Endothelial cell of umbilical vein (primary cell): Measurements from ENCODE around the gene BABAM2.

Source experiments
- CTCF ChIP-seq, 2 donors: IDR thresholded peaks; 1 replicate in 1 of 2; 2 replicates in 1 of 2; pipeline ENCODE4 v1.5.1; 2011; ENCODE audit warnings: low read length in 2 of 2, mild to moderate bottlenecking in 2 of 2, moderate library complexity in 2 of 2, control low read depth in 1 of 2, inconsistent platforms in 1 of 2, low read depth in 1 of 2; ENCODE audit not compliant: insufficient read depth in 1 of 2; ENCODE audit errors: extremely low read depth in 1 of 2
- EZH2 ChIP-seq: IDR thresholded peaks from 2 replicates; pipeline ENCODE4 v1.6.1; 2012; ENCODE audit warnings: borderline replicate concordance, low read depth, mild to moderate bottlenecking, moderate library complexity, low read length, inconsistent platforms; ENCODE audit not compliant: severe bottlenecking
- FOS ChIP-seq: IDR thresholded peaks from 2 replicates; pipeline ENCODE4 v1.6.1; 2011; ENCODE audit warnings: mild to moderate bottlenecking, low read length, moderate library complexity, borderline replicate concordance; ENCODE audit not compliant: insufficient read depth
- JUN ChIP-seq: IDR thresholded peaks from 2 replicates; pipeline ENCODE4 v1.6.1; 2011; ENCODE audit warnings: borderline replicate concordance, low read depth; ENCODE audit not compliant: insufficient read length, insufficient read depth
- POLR2A ChIP-seq: IDR thresholded peaks from 2 replicates; pipeline ENCODE4 v1.6.1; 2012; ENCODE audit warnings: low read depth, mild to moderate bottlenecking, control low read depth, low read length
- POLR2AphosphoS5 ChIP-seq: IDR thresholded peaks from 2 replicates; pipeline ENCODE4 v1.6.1; 2012; ENCODE audit warnings: low read depth, mild to moderate bottlenecking, control low read depth, low read length, moderate library complexity; ENCODE audit not compliant: insufficient read depth

DNA sequence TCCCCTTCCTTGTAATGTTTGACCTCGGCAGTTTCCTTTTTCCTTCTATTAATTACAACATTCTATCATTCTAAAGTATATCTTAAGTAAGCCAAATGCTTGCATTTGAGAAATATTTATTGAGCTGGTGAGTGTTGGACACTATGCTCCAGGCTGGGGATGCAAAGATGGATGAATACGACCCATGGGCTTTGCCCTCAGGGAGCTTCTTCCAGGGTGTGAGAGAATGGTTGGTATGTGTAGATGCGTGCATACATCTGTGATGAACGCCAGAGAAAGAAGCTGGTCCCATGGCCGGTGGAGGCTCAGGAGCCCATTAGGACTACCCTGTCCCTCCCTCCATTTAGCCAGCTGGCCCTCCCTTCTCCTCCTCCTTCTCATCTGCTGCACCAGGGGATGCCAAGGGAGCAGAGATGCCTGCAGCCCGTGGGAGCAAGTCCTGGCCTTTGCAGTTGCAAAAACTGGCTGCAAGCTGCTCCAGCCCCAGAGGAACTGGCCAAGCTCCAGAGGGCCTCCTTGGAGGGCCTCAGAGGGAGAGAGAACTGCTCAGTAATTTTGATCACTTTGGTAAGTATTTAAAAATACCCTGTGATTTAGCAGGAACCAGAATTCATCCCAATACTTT lies 436.5 kb downstream of the BABAM2 start:
- TF ChIP-seq CTCF (IDR thresholded peaks at IDR 0.05; ENCODE audit: extremely low read depth in 1 of 2, insufficient read depth in 1 of 2, low read depth in 1 of 2, low read length in 2 of 2) (no peak), POLR2A (no peak), FOS (no peak), EZH2 (no peak), JUN (no peak), POLR2AphosphoS5 (no peak)
